Anterior cingulate cortex (tissue), 58 donors: ENCODE results near the gene MPG.

Experiments used
- DNase-seq, 58 donors: peaks; one replicate each; lab custom pipeline; 2025; lab: John Stamatoyannopoulos, UW

The MPG gene

GRCh38 chr16:47234-47633 is 30.8 kb upstream of the MPG start:
- DNase-seq = no peak

- DNase-seq = no peak
Measured at GRCh38 chr16:50769-51591, 27.0 kb upstream of the MPG start.

GRCh38 chr16:53346-54236 is 24.4 kb upstream of the MPG start, which contains the start of the genes POLR3K and SNRNP25:
POLR3K (minus strand) TSS chr16:53608; CDS start chr16:53586, 22 bp downstream.
SNRNP25 (plus strand) TSS chr16:53828; CDS start chr16:54017, 189 bp downstream.
- peak; percentile 88 to 99 (median 98) for DNase-seq

GRCh38 chr16:54237-54581 is 23.8 kb upstream of the MPG start:
- no peak for DNase-seq

GRCh38 chr16:55571-56136 is 22.4 kb upstream of the MPG start:
- no peak for DNase-seq

DNA sequence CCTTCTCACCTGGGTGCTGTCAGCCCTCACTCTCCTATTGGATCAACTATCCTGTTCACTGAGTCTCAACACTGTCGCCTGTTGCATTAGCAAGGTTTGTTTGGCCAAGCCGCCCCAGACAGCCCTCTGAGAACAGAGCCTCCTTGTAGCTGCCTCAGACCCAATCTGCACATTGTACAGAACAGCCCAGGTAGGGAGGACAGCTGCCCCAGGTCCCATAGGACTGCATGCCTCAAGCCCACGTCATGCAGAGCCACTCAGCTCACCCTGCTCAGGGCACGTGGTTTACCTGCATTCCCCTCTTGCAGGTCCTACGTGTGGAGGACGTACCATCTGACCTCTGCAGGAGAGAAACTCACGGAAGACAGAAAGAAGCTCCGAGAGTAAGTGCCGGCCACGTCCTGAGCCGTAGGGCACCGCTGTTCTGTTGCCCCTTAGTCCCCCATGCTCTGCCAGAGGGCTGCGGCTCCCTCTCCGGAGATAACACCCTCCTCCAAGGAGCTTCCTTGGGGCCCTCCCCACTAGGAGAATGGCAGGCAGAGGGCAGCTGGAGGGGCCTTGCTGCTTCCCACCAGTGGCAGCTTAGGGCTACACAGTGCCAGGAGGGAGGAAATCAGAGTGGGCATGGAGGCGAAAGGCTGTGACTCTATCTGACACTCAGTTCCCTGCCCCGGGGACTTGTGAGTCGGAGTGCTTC is 21.6 kb upstream of the MPG start:
- no peak for DNase-seq

- no peak for DNase-seq
Measured at GRCh38 chr16:57711-58110, 20.3 kb upstream of the MPG start.

GRCh38 chr16:58491-59439 is 19.3 kb upstream of the MPG start:
- no peak for DNase-seq

GRCh38 chr16:59440-60059 is 18.5 kb upstream of the MPG start:
- no peak for DNase-seq

DNA sequence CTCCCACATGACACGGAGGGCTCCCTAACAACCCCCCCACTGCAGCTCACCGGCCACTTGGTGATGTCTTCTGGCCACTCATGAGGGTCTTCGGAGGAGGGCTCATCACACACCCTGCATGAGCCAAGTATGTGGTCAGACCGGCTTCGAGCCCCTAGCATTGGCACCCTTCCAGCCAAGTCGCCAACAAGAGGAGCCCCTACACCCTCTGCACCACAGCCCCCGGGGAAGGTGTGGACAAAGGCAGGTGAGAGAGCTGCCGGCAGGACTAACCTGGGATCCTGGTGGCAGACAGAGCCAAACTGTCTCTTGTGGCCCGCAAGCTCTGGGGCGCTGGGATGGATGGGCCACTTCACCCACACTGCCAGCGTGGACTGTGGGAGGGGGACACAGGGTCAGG is 17.9 kb upstream of the MPG start:
- no peak for DNase-seq

- DNase-seq = peak in 2 of 58 donors; percentile 8 to 10
Measured at GRCh38 chr16:60929-61878, 16.8 kb upstream of the MPG start.

GRCh38 chr16:61879-62281 is 16.1 kb upstream of the MPG start:
- no peak for DNase-seq

GRCh38 chr16:62283-62967 is 15.6 kb upstream of the MPG start:
- no peak for DNase-seq

- DNase-seq = no peak
Measured at GRCh38 chr16:62968-63391, 15.0 kb upstream of the MPG start.

DNA sequence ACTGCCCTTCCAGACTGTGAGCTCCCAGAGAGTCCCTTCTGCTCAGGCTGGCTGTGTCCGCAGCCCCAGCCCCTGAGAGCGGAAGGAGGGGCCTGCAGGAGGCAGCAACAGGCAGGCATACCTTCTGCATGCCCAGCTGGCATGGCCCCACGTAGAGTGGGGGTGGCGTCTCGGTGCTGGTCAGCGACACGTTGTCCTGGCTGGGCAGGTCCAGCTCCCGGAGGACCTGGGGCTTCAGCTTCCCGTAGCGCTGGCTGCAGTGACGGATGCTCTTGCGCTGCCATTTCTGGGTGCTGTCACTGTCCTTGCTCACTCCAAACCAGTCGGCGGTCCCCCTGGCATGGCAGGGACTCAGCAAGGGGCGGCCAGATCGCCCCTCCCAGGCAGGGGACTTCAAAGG is 14.6 kb upstream of the MPG start:
- DNase-seq = no peak

DNA sequence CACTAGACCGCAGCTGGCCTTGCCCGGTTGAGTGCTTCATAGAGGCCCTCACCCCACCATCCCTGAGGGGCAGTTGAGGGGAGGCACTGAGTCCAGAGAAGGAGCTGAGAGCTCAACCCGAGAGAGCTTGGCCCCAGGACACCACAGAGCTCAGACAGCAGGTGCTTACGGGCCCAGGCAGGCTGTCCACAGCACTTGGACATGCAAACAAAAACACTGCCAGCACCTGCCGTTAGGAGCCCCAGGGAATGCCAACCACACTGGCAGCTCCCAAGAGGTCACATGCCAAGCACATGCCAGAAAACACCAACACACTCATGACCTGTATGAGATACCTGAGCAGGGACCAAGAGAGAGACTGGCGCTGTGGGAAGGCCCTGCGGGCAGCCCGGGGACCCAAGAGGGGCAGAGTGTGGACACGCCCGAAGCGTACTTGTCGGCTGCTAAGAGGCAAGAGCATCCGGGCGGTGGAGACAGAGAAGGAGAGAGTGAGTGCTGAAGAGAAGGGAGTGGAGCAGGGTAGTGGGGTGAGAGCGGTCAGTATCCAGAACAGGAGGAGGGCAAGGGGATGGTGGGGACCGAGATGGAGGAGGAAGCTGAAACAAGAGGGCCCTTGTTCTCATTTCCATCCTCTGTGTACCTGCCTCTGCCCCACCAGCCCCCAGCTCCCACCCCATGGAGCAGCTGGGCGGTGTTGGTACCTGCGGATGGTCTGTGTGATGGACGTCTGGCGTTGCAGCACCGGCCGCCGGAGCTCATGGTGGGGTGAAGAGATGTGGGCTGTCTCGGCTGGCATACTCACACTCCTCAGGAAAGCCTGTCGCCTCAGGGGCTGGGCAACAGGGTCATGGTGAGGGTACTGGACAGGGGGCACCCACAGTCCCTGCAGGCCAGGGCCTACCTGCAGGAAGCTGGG is 13.8 kb upstream of the MPG start:
- no peak for DNase-seq
